Esophagus (tissue), 2 donors: ENCODE results near the gene NDC1. TPM values are rescaled to one million over a fixed set of nuclear protein-coding genes. Genes with fewer than 3 reads are reported as not detected.

Experiments used
- H3K27ac ChIP-seq, 2 donors: one replicate each; pipeline ENCODE4 v1.5.1; 2013; ENCODE audit warnings: low read depth in 2 of 2, mild to moderate bottlenecking in 2 of 2, inconsistent platforms in 1 of 2, low read length in 1 of 2, moderate library complexity in 1 of 2
- H3K27me3 ChIP-seq, 2 donors: one replicate each; pipeline ENCODE4 v1.6.1; 2013; ENCODE audit warnings: low read length in 2 of 2, control low read depth in 1 of 2, mild to moderate bottlenecking in 1 of 2; ENCODE audit not compliant: insufficient read depth in 2 of 2, control insufficient read depth in 1 of 2
- H3K36me3 ChIP-seq, 2 donors: one replicate each; pipeline ENCODE4 v1.6.1; 2013; ENCODE audit warnings: low read length in 1 of 2; ENCODE audit not compliant: control insufficient read depth in 2 of 2, insufficient read depth in 2 of 2
- H3K4me1 ChIP-seq, 2 donors: one replicate each; pipeline ENCODE4 v1.6.1; 2013; ENCODE audit warnings: low read length in 1 of 2; ENCODE audit not compliant: control insufficient read depth in 2 of 2, insufficient read depth in 2 of 2
- H3K4me3 ChIP-seq, 2 donors: one replicate each; pipeline ENCODE4 v1.5.1; 2013; ENCODE audit warnings: low read length in 2 of 2, mild to moderate bottlenecking in 2 of 2, low read depth in 1 of 2, moderate library complexity in 1 of 2
- H3K9me3 ChIP-seq, 2 donors: one replicate each; pipeline ENCODE4 v1.6.1; 2013; ENCODE audit warnings: mild to moderate bottlenecking in 2 of 2, low read depth in 1 of 2, low read length in 1 of 2, moderate library complexity in 1 of 2; ENCODE audit not compliant: control insufficient read depth in 2 of 2, insufficient read depth in 1 of 2
- WGBS, 2 donors: extraction: QIAGEN DNeasy Blood & Tissue Kit; methylation state at CpG; one replicate each; pipeline ENCODE4 v1.1.7; 2013; 5-methylcytosine and 5-hydroxymethylcytosine counted together
- polyA plus RNA-seq, 2 donors: library from polyadenylated mRNA; stranded (reverse); fragments of 200-250 nt; gene quantifications; one replicate each; pipeline ENCODE4 v1.2.3, GENCODE V29; 2013
- donor health status: healthy with polysubstance abuse.
- donor health status: Bipolar disorder and iron deficiency.

The NDC1 gene
- polyA plus RNA-seq, 2 donors: 4.9 to 7.1 TPM

- Histone ChIP-seq H3K27ac (no peak overlapping the region), H3K4me1 (no peaks in the 10 kb centered on the region), H3K9me3 (no peaks in the 10 kb centered on the region), H3K27me3 (no peaks in the 10 kb centered on the region), H3K36me3 (no peaks in the 10 kb centered on the region), H3K4me3 (no peak overlapping the region)
- 76 to 77% methylated on average over 5 of the region's 5 CpGs for WGBS, 2 donors
These were observed 82.2 kb downstream of the NDC1 start for GRCh38 chr1:53755874-53756273.

- 49 to 52% methylated on average over 6 of the region's 6 CpGs for WGBS, 2 donors
- H3K9me3 ChIP-seq: no peaks in the 10 kb centered on the region
- H3K4me1 ChIP-seq: no peaks in the 10 kb centered on the region
- no peaks in the 10 kb centered on the region for H3K36me3 ChIP-seq
- no peak overlapping the region for H3K27ac ChIP-seq
- H3K4me3 ChIP-seq: no peak overlapping the region
- H3K27me3 ChIP-seq: no peaks in the 10 kb centered on the region
These were observed 83.4 kb downstream of the NDC1 start for GRCh38 chr1:53754484-53755312.

- Histone ChIP-seq H3K4me3 (no peak overlapping the region), H3K27ac (no peak overlapping the region), H3K9me3 (no peaks in the 10 kb centered on the region), H3K4me1 (no peaks in the 10 kb centered on the region), H3K27me3 (no peaks in the 10 kb centered on the region), H3K36me3 (no peaks in the 10 kb centered on the region)
- 91 to 92% methylated on average over 6 of the region's 6 CpGs for WGBS, 2 donors
These were observed 85.8 kb downstream of the NDC1 start for GRCh38 chr1:53752281-53752680.

- no peaks in the 10 kb centered on the region for H3K9me3 ChIP-seq
- no peak overlapping the region for H3K4me3 ChIP-seq
- H3K27me3 ChIP-seq: peaks cover 0 to 6% of the 10 kb centered on the region in 2 donors
- H3K27ac ChIP-seq: no peak overlapping the region
- H3K36me3 ChIP-seq: no peaks in the 10 kb centered on the region
- 89% methylated on average over 8 of the region's 8 CpGs for WGBS, 2 donors
- H3K4me1 ChIP-seq: no peaks in the 10 kb centered on the region
These were observed 90.3 kb downstream of the NDC1 start for GRCh38 chr1:53747841-53748240.

- Histone ChIP-seq H3K27ac (no peak overlapping the region), H3K9me3 (no peaks in the 10 kb centered on the region), H3K27me3 (peaks cover 6 to 22% of the 10 kb centered on the region in 2 donors), H3K4me1 (peaks cover 4 to 10% of the 10 kb centered on the region in 2 donors), H3K36me3 (no peaks in the 10 kb centered on the region), H3K4me3 (no peak overlapping the region)
- 61 to 64% methylated on average over 8 of the region's 8 CpGs for WGBS, 2 donors
These were observed 97.4 kb downstream of the NDC1 start for GRCh38 chr1:53740621-53741105.

- no peaks in the 10 kb centered on the region for H3K9me3 ChIP-seq
- H3K27ac ChIP-seq: no peak within 1 kb of the TSS
- peak within 1 kb of the TSS; percentile 55 to 63 for H3K4me3 ChIP-seq
- H3K4me1 ChIP-seq: peaks cover 4 to 10% of the 10 kb centered on the region in 2 donors
- H3K27me3 ChIP-seq: peaks cover 6 to 22% of the 10 kb centered on the region in 2 donors
- WGBS, 2 donors: 0 to 1% methylated on average over 49 to 73 of the region's 73 CpGs
- no peaks in the 10 kb centered on the region for H3K36me3 ChIP-seq
These were observed 98.9 kb downstream of the NDC1 start, which contains the start of gene GLIS1 for GRCh38 chr1:53739109-53739681. Gene GLIS1 (minus strand): TSS chr1:53739164. CDS start chr1:53738064, 1,100 bp downstream.

GRCh38 chr1:53738205-53739108, 99.6 kb downstream of the NDC1 start:
- Histone ChIP-seq H3K9me3 (no peaks in the 10 kb centered on the region), H3K4me1 (peaks cover 4 to 10% of the 10 kb centered on the region in 2 donors), H3K36me3 (no peaks in the 10 kb centered on the region), H3K27me3 (peaks cover 6 to 22% of the 10 kb centered on the region in 2 donors), H3K27ac (no peak overlapping the region), H3K4me3 (peak overlapping the region; percentile 55 to 63)
- WGBS, 2 donors: 2 to 3% methylated on average over 92 to 101 of the region's 101 CpGs

- H3K27me3 ChIP-seq: peaks cover 6 to 16% of the 10 kb centered on the region in 2 donors
- H3K9me3 ChIP-seq: no peaks in the 10 kb centered on the region
- H3K4me1 ChIP-seq: peaks cover 4 to 10% of the 10 kb centered on the region in 2 donors
- H3K27ac ChIP-seq: no peak overlapping the region
- no peaks in the 10 kb centered on the region for H3K36me3 ChIP-seq
- H3K4me3 ChIP-seq: peak overlapping the region in 1 of 2 donors; percentile 63
- 7 to 8% methylated on average over 45 to 58 of the region's 58 CpGs for WGBS, 2 donors
These were observed 100.4 kb downstream of the NDC1 start for GRCh38 chr1:53737648-53738204.

- peaks cover 6 to 16% of the 10 kb centered on the region in 2 donors for H3K27me3 ChIP-seq
- 81 to 85% methylated on average over 11 of the region's 11 CpGs for WGBS, 2 donors
- no peaks in the 10 kb centered on the region for H3K36me3 ChIP-seq
- H3K4me1 ChIP-seq: peaks cover 4 to 10% of the 10 kb centered on the region in 2 donors
- no peak overlapping the region for H3K4me3 ChIP-seq
- H3K27ac ChIP-seq: no peak overlapping the region
- no peaks in the 10 kb centered on the region for H3K9me3 ChIP-seq
These were observed 101.8 kb downstream of the NDC1 start for GRCh38 chr1:53736290-53736689.
